ENCODE measurements around the gene VTI1A. TPM values are rescaled to one million over a fixed set of nuclear protein-coding genes. Genes with fewer than 3 reads are reported as not detected.

The VTI1A gene
- total and polyA plus RNA-seq, 4 donors = 23.5 to 46.7 (median 34.3) TPM

- Histone ChIP-seq H3K4me1 (ENCODE audit: control insufficient read depth, insufficient read depth, low read length) (no peaks in the 10 kb centered on the region), H3K36me3 (ENCODE audit: control insufficient read depth, insufficient read depth, low read length) (no peaks in the 10 kb centered on the region), H3K4me3 (ENCODE audit: low read depth, low read length) (no peak overlapping the region), H3K27me3 (ENCODE audit: control insufficient read depth, insufficient read depth, low read length) (no peaks in the 10 kb centered on the region), H3K9me3 (ENCODE audit: control insufficient read depth, insufficient read depth, low read length) (no peaks in the 10 kb centered on the region), H3K27ac (ENCODE audit: low read depth, low read length) (no peak overlapping the region)
- DNase-seq (ENCODE audit: low read depth in 4 of 6, low spot score in 6 of 6) = no peak
- WGBS (ENCODE audit: insufficient coverage) = 91% methylated on average over 4 of the region's 6 CpGs
These were observed 206.2 kb downstream of the VTI1A start for GRCh38 chr10:112653215-112653614.

GRCh38 chr10:112653851-112654250 lies 206.8 kb downstream of the VTI1A start:
- WGBS (ENCODE audit: insufficient coverage) = no CpG with 5 or more reads among the region's 3 CpGs
- H3K36me3 ChIP-seq (ENCODE audit: control insufficient read depth, insufficient read depth, low read length) = no peaks in the 10 kb centered on the region

DNA sequence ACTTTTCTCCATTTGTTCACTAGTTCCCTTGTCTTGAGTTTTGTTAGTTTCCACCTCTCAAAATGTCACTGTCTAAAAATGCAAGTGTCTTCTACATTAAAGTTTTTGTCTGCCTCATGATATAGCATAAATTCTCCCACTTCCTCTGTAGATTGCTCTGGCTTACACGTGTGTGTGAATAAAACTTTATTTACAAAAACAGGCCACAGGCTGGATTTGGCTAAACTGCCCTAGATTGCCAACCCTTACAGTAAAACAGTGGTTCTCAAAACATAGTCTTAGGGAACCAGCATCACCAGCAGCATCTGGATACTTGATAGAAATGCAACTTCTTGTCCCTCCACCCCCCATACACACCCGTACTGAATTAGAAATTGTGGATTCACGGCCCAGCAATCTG lies 207.8 kb downstream of the VTI1A start:
- 90% methylated on average over 2 of the region's 3 CpGs for WGBS (ENCODE audit: insufficient coverage)
- Histone ChIP-seq H3K36me3 (ENCODE audit: control insufficient read depth, insufficient read depth, low read length) (no peaks in the 10 kb centered on the region), H3K9me3 (ENCODE audit: control insufficient read depth, insufficient read depth, low read length) (no peaks in the 10 kb centered on the region), H3K27me3 (ENCODE audit: control insufficient read depth, insufficient read depth, low read length) (no peaks in the 10 kb centered on the region), H3K4me1 (ENCODE audit: control insufficient read depth, insufficient read depth, low read length) (no peaks in the 10 kb centered on the region), H3K4me3 (ENCODE audit: low read depth, low read length) (no peak overlapping the region), H3K27ac (ENCODE audit: low read depth, low read length) (no peak overlapping the region)
- DNase-seq (ENCODE audit: low read depth in 4 of 6, low spot score in 6 of 6) = no peak

More at GRCh38 chr10:112653851-112654250, 206.8 kb downstream of the VTI1A start:
- Histone ChIP-seq H3K4me1 (ENCODE audit: control insufficient read depth, insufficient read depth, low read length) (no peaks in the 10 kb centered on the region), H3K27me3 (ENCODE audit: control insufficient read depth, insufficient read depth, low read length) (no peaks in the 10 kb centered on the region), H3K9me3 (ENCODE audit: control insufficient read depth, insufficient read depth, low read length) (no peaks in the 10 kb centered on the region), H3K4me3 (ENCODE audit: low read depth, low read length) (no peak overlapping the region), H3K27ac (ENCODE audit: low read depth, low read length) (no peak overlapping the region)
- DNase-seq (ENCODE audit: low read depth in 4 of 6, low spot score in 6 of 6) = no peak

DNA sequence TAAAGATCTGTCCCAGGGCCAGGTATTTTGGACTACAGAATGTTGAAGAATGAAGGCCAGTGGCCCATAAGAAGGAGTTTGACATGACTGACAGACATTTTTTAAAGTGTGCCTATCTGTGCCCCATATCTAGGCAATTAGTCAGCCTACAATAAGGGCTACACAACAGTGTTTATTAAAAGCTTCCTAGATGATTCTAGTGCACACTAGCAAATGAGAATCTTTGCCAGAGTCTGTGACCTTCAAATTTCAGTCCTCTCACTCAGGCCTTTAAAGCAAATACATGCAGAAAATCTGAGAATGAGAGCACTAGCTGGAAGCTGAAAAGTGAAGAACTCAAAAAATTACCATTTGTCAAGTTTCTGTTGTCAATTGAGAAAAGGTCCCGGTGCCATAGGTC lies 208.7 kb downstream of the VTI1A start:
- no peaks in the 10 kb centered on the region for H3K9me3 ChIP-seq (ENCODE audit: control insufficient read depth, insufficient read depth, low read length)
- no peaks in the 10 kb centered on the region for H3K27me3 ChIP-seq (ENCODE audit: control insufficient read depth, insufficient read depth, low read length)
- WGBS (ENCODE audit: insufficient coverage) = 100% methylated on average over 1 of the region's 1 CpG
- H3K27ac ChIP-seq (ENCODE audit: low read depth, low read length) = no peak overlapping the region
- DNase-seq (ENCODE audit: low read depth in 4 of 6, low spot score in 6 of 6) = no peak
- H3K4me3 ChIP-seq (ENCODE audit: low read depth, low read length) = no peak overlapping the region
- H3K4me1 ChIP-seq (ENCODE audit: control insufficient read depth, insufficient read depth, low read length) = no peaks in the 10 kb centered on the region
- H3K36me3 ChIP-seq (ENCODE audit: control insufficient read depth, insufficient read depth, low read length) = no peaks in the 10 kb centered on the region

- DNase-seq (ENCODE audit: low read depth in 4 of 6, low spot score in 6 of 6) = no peak
- no CpG with 5 or more reads among the region's 2 CpGs for WGBS (ENCODE audit: insufficient coverage)
- Histone ChIP-seq H3K27me3 (ENCODE audit: control insufficient read depth, insufficient read depth, low read length) (no peaks in the 10 kb centered on the region), H3K9me3 (ENCODE audit: control insufficient read depth, insufficient read depth, low read length) (peaks cover 7% of the 10 kb centered on the region), H3K4me1 (ENCODE audit: control insufficient read depth, insufficient read depth, low read length) (no peaks in the 10 kb centered on the region), H3K36me3 (ENCODE audit: control insufficient read depth, insufficient read depth, low read length) (no peaks in the 10 kb centered on the region), H3K4me3 (ENCODE audit: low read depth, low read length) (no peak overlapping the region), H3K27ac (ENCODE audit: low read depth, low read length) (no peak overlapping the region)
These were observed 211.4 kb downstream of the VTI1A start for GRCh38 chr10:112658465-112658864.

- 27% methylated on average over 3 of the region's 6 CpGs for WGBS (ENCODE audit: insufficient coverage)
- Histone ChIP-seq H3K27ac (ENCODE audit: low read depth, low read length) (no peak overlapping the region), H3K36me3 (ENCODE audit: control insufficient read depth, insufficient read depth, low read length) (no peaks in the 10 kb centered on the region), H3K4me3 (ENCODE audit: low read depth, low read length) (no peak overlapping the region), H3K4me1 (ENCODE audit: control insufficient read depth, insufficient read depth, low read length) (no peaks in the 10 kb centered on the region), H3K27me3 (ENCODE audit: control insufficient read depth, insufficient read depth, low read length) (no peaks in the 10 kb centered on the region), H3K9me3 (ENCODE audit: control insufficient read depth, insufficient read depth, low read length) (peaks cover 7% of the 10 kb centered on the region)
- peak in 1 of 6 donors; percentile 75 for DNase-seq (ENCODE audit: low read depth in 4 of 6, low spot score in 6 of 6)
These were observed 212.1 kb downstream of the VTI1A start for GRCh38 chr10:112658900-112659638.

GRCh38 chr10:112663234-112664125 lies 216.5 kb downstream of the VTI1A start:
- Histone ChIP-seq H3K36me3 (ENCODE audit: control insufficient read depth, insufficient read depth, low read length) (no peaks in the 10 kb centered on the region), H3K4me3 (ENCODE audit: low read depth, low read length) (no peak overlapping the region), H3K27me3 (ENCODE audit: control insufficient read depth, insufficient read depth, low read length) (no peaks in the 10 kb centered on the region), H3K4me1 (ENCODE audit: control insufficient read depth, insufficient read depth, low read length) (no peaks in the 10 kb centered on the region), H3K27ac (ENCODE audit: low read depth, low read length) (no peak overlapping the region), H3K9me3 (ENCODE audit: control insufficient read depth, insufficient read depth, low read length) (peaks cover 8% of the 10 kb centered on the region)
- WGBS (ENCODE audit: insufficient coverage) = 100% methylated on average over 1 of the region's 6 CpGs
- no peak for DNase-seq (ENCODE audit: low read depth in 4 of 6, low spot score in 6 of 6)

DNA sequence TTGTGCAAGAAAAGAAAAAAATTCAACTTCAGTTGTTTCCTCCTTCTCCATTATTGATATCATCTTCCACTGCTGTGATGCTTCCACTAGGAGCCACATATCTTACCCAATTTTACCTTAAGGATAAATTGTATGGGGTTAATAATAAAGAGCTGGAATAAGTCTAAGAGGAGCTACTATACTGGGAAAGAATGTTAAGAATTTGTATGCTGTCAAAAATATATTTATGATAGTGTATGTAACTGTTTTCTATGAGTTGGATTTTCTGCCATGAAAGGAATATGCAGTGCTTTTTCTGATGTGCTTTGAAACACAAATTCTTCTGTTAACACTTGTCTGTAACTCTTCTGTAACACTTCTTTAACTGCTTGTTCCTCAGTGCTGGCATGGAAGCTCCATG lies 219.1 kb downstream of the VTI1A start:
- no peak for DNase-seq (ENCODE audit: low read depth in 4 of 6, low spot score in 6 of 6)
- peaks cover 8% of the 10 kb centered on the region for H3K9me3 ChIP-seq (ENCODE audit: control insufficient read depth, insufficient read depth, low read length)
- no peak overlapping the region for H3K4me3 ChIP-seq (ENCODE audit: low read depth, low read length)
- no peaks in the 10 kb centered on the region for H3K27me3 ChIP-seq (ENCODE audit: control insufficient read depth, insufficient read depth, low read length)
- H3K27ac ChIP-seq (ENCODE audit: low read depth, low read length) = no peak overlapping the region
- no peaks in the 10 kb centered on the region for H3K36me3 ChIP-seq (ENCODE audit: control insufficient read depth, insufficient read depth, low read length)
- H3K4me1 ChIP-seq (ENCODE audit: control insufficient read depth, insufficient read depth, low read length) = no peaks in the 10 kb centered on the region

DNA sequence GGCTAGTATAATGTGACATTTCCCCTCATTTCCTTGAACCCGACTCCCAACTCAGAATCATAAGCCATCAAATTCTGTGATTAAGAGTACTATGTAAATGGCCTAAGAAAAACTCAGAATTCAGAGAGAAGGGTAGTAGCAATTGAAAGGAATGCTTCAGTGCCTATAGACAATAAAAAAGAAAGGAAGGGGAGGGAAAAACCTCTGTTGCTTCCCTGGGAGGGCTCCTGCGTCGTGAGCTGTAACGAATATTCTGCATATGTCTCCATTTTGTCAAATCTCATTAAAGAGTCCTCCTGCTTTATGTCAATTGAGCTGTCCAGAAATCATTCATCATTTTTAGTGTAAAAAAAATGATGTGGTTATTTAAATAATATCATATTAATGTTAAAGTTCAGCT lies 223.0 kb downstream of the VTI1A start:
- no peaks in the 10 kb centered on the region for H3K9me3 ChIP-seq (ENCODE audit: control insufficient read depth, insufficient read depth, low read length)
- no peak overlapping the region for H3K27ac ChIP-seq (ENCODE audit: low read depth, low read length)
- peak in 1 of 6 donors; percentile 25 for DNase-seq (ENCODE audit: low read depth in 4 of 6, low spot score in 6 of 6)
- no peaks in the 10 kb centered on the region for H3K27me3 ChIP-seq (ENCODE audit: control insufficient read depth, insufficient read depth, low read length)
- no peaks in the 10 kb centered on the region for H3K4me1 ChIP-seq (ENCODE audit: control insufficient read depth, insufficient read depth, low read length)
- no CpG with 5 or more reads among the region's 4 CpGs for WGBS (ENCODE audit: insufficient coverage)
- no peak overlapping the region for H3K4me3 ChIP-seq (ENCODE audit: low read depth, low read length)
- no peaks in the 10 kb centered on the region for H3K36me3 ChIP-seq (ENCODE audit: control insufficient read depth, insufficient read depth, low read length)

Measured in spinal cord (tissue), 10 donors.